ENCODE measurements around the gene ARHGAP44. TPM values are rescaled to one million over a fixed set of nuclear protein-coding genes. Genes with fewer than 3 reads are reported as not detected.

Gene ARHGAP44
- total RNA-seq, 4 donors from 2014 or later = 11.2 to 19.7 (median 14.9) TPM

GRCh38 chr17:12983991-12984884 lies 194.9 kb downstream of the ARHGAP44 start:
- Histone ChIP-seq H3K27ac (peak overlapping the region; percentile 29 to 71 (median 56)), H3K27me3 (no peaks in the 10 kb centered on the region), H3K4me1 (no peaks in the 10 kb centered on the region), H3K4me3 (peak overlapping the region in 1 of 4 donors; percentile 9), H3K9me3 (no peaks in the 10 kb centered on the region), H3K36me3 (no peaks in the 10 kb centered on the region)
- DNase-seq = peak in 1 of 3 donors; percentile 58
- no peak for TF ChIP-seq POLR2A (IDR thresholded peaks at IDR 0.05)
- TF ChIP-seq CTCF (IDR thresholded peaks at IDR 0.05) = no peak

GRCh38 chr17:12985431-12986293 lies 196.4 kb downstream of the ARHGAP44 start:
- DNase-seq = no peak
- TF ChIP-seq CTCF (IDR thresholded peaks at IDR 0.05) = no peak
- TF ChIP-seq POLR2A (IDR thresholded peaks at IDR 0.05) = no peak
- Histone ChIP-seq H3K27ac (peak overlapping the region in 2 of 4 donors; percentile 13 to 26), H3K9me3 (no peaks in the 10 kb centered on the region), H3K36me3 (peaks cover 0 to 8% (median 0%) of the 10 kb centered on the region in 3 donors), H3K4me1 (no peaks in the 10 kb centered on the region), H3K4me3 (no peak overlapping the region), H3K27me3 (no peaks in the 10 kb centered on the region)

- H3K9me3 ChIP-seq = no peaks in the 10 kb centered on the region
- no peak overlapping the region for H3K4me3 ChIP-seq
- no peak for TF ChIP-seq POLR2A (IDR thresholded peaks at IDR 0.05)
- no peak for TF ChIP-seq CTCF (IDR thresholded peaks at IDR 0.05)
- no peaks in the 10 kb centered on the region for H3K27me3 ChIP-seq
- H3K4me1 ChIP-seq = no peaks in the 10 kb centered on the region
- DNase-seq = no peak
- H3K36me3 ChIP-seq = peaks cover 0 to 22% (median 0%) of the 10 kb centered on the region in 3 donors
- H3K27ac ChIP-seq = no peak overlapping the region
Observed at GRCh38 chr17:12987120-12987519, 197.8 kb downstream of the ARHGAP44 start.

GRCh38 chr17:12990041-12990808 lies 200.9 kb downstream of the ARHGAP44 start:
- Histone ChIP-seq H3K27me3 (no peaks in the 10 kb centered on the region), H3K4me1 (no peaks in the 10 kb centered on the region), H3K9me3 (no peaks in the 10 kb centered on the region), H3K36me3 (peaks cover 0 to 53% (median 0%) of the 10 kb centered on the region in 3 donors), H3K4me3 (no peak overlapping the region), H3K27ac (no peak overlapping the region)
- TF ChIP-seq POLR2A (IDR thresholded peaks at IDR 0.05) (no peak), CTCF (IDR thresholded peaks at IDR 0.05) (no peak)
- DNase-seq = no peak

- peaks cover 0 to 60% (median 0%) of the 10 kb centered on the region in 3 donors for H3K36me3 ChIP-seq
Observed at GRCh38 chr17:12990926-12991325, 201.6 kb downstream of the ARHGAP44 start.

More at GRCh38 chr17:12990926-12991325, 201.6 kb downstream of the ARHGAP44 start:
- Histone ChIP-seq H3K27me3 (no peaks in the 10 kb centered on the region), H3K4me3 (no peak overlapping the region), H3K27ac (no peak overlapping the region), H3K9me3 (no peaks in the 10 kb centered on the region), H3K4me1 (no peaks in the 10 kb centered on the region)
- DNase-seq = no peak
- no peak for TF ChIP-seq POLR2A (IDR thresholded peaks at IDR 0.05)
- no peak for TF ChIP-seq CTCF (IDR thresholded peaks at IDR 0.05)
